DMS153 (cell line): ENCODE data around the gene C2CD3.

Experiments
- DNase-seq: peaks from one replicate; lab custom pipeline; 2025; lab: John Stamatoyannopoulos, UW

The C2CD3 gene, protein sequence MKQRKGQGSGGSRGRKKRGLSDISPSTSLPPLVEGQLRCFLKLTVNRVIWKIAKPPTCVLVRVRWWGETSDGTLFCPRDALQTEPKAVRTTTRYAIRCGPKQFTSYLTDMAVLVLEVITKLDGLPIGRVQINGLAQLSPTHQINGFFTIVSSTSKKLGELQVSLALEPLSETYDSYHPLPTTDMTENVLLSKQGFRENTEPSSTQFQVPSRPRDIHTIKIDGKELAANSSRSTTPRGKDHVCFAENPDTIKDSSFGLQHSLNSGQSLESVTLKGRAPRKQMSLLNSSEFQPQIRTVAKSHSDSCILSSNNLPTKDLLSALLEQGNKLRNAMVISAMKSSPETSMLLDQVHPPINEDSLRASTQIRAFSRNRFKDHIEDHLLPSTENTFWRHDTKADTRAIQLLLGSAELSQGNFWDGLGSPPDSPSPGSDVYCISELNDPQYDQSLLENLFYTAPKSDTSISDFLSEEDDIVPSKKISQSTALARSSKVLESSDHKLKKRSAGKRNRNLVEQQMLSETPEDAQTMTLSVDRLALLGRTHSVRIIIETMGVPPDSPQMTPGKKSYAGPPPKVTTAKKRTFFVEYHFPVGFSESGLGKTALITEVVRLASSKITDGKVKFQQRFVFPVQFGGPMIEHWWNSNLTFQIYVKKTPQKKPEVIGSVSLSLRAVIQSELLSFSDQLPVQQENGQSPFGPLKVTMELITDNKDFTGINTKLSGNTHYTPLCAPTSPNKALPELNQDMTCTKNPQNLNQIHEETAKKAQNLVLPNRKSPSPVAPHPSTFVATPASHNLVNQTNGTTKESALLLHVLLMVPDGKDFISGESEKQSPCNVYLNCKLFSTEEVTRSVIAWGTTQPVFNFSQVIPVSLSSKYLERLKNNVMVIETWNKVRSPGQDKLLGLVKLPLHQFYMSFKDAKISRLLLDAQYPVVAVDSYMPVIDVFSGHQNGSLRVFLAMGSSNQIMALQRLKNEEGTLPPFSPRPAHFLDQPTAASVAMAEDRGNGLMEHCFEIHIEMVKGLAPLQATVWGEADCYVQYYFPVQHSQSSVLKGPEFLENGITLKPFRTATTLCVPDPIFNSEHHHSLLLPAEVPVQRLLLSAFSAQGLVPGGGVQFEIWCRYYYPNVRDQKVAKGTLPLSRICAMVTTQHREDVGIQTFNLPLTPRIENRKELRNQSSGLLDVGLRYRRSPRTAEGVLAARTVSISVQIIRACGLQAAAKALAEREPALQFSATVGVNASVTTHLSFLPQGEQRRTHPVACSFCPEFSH (N-terminal part only)

DNA sequence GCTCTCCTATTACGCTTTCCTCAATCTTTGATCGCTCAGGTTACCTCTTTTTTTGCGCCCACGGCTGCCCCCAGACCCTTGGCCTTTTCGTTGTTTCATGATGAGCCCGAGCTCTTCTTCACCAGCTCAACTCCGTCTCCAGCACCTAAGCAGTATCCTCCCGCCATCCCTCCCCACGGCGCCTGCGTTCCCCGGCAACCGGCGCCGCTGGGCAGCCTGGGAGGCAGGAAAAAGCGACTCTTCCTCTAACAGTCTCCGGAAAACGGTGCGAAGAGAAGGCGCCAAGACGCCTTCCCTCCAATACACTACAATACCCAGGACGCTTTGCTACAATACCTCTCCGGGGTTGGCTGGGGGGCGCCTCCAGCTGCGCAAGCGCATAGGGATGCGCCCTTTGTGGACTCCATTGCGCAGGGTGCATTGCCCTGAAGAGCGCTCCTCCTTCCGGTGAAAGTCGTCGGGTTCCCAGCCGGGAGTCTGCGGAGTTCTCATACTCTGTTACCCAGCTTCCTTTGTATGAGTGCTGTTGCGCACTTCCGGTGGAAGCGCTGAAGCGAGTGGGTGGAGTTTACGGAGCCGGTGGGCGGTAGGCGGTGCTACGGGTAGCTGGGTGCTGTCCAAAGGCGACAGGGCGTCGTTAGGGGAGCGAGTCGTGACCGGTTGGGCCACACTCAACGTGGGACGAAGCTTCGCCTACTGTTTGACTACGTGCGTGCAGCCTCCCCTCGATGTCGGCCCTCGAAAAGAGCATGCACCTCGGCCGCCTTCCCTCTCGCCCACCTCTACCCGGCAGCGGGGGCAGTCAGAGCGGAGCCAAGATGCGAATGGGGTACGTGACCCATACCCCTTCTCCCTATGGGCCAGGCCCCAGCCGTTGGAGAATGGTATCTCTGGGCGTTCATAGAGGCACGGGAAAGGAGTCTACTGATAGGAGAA, at the start of gene C2CD3, which contains the start of gene PPME1:
TSS of gene C2CD3 (minus strand) at position 309 of the 936 bp plus-strand sequence. CDS start at position 99, 210 bp downstream.
TSS of gene PPME1 (plus strand) at position 596 of the 936 bp plus-strand sequence. CDS start at position 729, 133 bp downstream.
- DNase-seq, result peak; percentile 99

DNA sequence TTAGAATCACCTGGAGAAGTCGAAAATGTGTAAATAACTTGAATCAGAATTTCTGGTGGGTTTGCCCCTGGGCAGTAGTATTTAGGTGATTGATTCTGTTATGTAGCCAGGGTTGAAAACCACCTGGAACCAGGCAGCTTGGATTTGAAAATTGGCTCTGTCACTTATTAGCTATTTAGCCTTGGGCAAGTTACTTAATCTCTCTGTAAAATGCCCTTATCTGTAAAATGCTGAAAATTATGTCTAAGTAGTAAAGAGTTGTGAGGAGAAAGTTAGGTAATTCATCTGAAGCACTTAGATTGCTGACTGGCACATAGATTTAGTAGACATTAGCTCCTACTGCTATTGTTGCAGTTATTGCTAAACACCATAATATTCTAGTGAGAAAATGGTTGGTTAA, 49.6 kb upstream of the C2CD3 start:
- no peak for DNase-seq

DNA sequence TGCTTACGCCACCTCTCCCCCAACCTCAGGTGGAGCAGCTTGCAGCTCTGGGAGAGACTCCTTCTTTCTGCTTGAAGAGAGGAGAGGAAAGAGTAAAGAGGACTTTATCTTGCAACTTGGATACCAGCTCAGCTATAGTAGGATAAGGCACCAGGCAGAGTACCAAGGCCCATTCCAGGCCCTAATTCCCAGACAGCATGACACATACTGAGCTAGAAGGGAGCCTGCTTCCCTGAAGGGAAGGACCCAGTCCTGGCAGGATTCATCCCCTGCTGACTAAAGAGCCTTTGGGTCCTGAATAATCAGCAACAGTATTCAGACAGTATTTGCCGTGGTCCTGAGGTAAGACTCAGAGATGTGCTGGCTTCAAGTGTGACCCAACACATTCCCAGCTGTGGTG, 41.7 kb upstream of the C2CD3 start:
- DNase-seq, result no peak

DNA sequence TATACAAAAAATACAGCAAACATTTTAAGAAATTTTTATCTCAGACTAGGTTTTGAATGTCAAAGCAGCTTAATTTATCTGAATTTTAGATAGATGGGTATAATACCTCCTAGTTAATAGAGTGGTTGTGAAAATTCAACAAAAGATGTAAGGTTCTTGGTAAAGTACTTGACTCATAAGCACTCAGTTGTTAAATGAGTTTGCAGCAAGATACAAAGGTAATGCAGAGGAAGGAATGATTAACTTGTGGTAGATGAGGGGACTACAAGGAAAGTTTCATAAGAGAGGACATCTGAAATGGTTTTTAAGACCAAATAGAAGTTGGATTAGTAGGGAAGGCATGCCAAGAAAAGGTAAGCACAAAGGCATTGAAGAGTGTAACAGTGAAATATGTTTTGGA, 37.7 kb upstream of the C2CD3 start:
- DNase-seq, result no peak

DNA sequence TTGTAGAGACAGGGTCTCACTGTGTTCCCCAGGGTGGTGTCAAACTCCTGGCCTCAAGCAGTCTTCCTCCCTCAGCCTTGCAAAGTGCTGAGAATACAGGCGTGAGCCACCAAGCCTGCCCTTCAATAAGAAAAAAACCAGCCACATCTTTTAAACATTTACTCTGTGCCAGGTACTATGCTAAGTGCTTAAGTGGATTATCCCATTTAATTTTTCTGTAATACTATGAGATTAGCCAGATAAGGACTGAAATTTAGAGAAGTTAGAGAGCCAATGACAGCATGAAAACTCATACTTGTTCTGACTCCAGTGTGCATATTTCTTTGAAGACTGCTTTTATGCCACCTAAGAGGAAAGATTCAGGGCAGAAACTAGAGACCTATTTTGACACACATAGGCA, 35.9 kb upstream of the C2CD3 start:
- DNase-seq, result no peak

DNA sequence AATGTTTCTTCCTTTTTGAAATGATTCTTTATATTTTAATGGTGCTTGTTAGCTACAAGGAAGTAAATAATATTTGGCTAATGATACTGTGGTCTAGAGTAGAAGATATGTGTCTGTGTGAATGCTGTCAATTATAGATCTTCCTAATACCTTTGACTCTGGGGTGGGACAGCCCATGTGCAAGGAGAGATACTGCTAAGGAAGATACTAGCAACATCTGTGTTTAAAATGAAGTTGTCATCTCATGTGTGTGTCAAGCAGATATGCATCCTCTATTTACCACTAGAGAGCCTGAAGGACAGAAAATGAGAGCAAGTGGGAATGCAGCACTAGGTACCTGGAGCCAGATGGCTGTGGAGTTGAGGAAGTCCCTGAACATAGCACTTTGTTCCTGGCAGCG, 34.4 kb upstream of the C2CD3 start:
- DNase-seq, result no peak

DNA sequence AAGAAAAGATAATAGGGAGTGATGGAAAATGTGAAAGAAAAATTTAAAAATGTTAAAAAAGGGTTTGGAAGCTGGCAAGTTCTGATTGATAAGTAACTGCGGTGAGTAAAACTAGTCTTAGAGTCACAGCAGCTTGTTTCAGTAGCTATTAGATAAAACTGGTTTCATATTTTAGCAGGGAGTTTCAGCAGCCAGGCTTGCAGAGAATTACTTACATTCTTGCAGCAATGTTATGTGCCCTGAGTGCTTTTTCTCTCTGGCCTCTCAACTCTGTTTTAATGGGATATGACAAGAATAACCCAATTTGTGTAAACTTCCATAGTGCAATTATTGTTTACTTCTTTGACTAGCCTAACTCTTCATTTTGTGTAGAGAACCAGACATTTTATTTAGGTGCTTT, 33.9 kb upstream of the C2CD3 start:
- DNase-seq, result no peak

DNA sequence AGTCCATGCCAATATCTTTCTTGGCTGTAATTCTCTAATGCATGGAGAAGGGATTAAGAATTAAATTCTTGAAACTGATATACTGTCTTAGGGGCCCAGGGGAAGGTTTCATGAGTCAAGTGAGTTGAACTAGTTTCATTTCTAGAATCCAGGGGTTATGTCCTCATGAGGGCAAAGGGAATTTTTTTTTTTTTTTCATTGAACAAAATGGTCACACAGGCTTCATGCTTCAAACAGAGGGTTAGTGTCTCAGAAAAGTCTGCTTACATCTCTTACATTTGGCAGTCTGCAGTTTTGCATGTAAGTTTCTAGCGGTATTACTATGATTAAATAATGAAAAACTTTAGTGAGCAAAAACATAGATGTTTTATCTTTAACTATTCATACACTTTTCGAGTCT, 33.2 kb upstream of the C2CD3 start:
- DNase-seq, result no peak

DNA sequence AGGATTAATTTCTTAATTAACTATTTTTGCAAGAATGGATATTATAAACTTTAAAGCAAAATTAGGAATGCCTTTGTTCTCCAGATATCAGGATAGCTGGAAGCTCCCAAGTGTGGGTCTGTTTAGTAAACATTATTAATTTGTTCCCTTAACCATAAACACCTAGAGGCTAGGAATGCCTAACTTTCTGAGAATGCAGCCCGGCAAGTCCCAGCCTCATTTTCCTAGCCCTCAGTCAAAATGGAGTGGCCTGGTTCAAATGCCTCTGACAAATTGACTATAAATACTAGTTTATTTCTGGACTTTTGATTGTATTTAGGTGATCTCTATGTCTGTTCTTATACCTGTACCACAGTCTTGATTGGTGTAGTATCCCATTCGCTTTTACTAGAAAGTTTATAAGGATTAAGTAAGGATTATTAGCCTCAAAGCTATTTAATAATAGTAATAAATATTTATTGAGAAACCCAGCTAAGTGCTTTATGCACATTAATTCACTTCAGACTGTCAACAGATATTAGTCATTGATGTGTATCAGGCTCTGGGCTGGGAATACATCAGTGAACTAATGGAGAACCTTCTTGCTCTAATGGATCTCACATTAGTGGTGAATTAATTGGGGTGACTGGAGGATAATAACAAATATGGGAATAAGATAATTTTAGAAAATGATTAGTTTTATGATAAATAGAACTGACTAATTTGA, 26.1 kb upstream of the C2CD3 start:
- no peak for DNase-seq

DNA sequence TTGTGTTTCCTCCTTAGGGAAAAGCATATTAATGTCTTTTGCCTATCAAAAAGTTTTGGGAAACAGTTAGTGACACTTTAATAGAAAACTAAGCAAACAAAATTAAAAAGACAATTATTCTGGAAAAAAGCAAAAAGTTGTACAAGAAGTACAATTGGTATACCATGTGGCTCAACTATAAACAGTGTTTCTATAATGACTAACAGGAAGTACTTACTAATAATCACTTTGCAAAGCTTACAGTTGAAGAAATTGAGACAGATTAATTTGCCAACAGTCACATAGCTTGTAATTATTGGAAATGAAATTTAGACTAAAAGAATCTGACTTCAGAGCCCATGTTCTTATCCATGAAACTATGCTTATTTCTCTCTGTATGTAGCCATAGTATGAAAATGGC, 25.0 kb upstream of the C2CD3 start:
- no peak for DNase-seq

DNA sequence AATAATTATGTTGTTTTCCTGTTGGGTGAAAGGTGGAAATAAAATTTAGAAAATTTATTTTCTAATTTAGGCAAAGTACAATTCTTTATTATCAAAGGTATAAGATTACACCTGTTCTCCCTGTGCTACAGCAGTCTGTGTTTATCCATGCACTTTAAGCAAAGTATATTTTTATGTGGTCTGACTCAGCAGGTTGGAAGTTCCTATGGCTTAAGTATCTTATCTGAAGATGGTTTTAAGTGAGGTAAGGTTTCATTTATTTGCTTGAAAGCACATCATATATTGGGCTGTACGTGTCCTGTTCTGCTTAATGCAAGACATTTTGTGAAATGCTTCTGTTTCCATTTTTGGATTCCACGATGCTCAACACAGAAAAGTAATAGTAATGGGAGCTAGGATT, 14.9 kb upstream of the C2CD3 start:
- no peak for DNase-seq

DNA sequence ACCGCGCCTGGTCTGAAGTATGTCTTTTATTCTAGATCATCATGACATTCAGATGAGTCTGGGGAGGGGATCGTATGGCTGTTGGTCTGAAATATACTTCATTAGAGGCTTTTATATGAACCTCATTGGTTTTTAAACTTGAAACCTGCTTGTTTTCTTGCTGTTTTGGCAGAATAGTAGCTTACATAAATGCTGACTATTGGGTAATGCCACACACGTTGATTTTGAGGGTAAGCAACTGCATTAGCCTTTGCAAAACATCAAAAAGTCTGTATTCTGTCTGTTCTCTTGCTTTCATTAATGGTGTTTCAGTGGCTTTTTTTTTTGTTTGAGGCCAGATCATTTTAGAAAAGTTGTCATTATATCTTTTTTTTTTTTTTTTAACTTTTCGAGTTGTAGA, 14.5 kb upstream of the C2CD3 start:
- no peak for DNase-seq

DNA sequence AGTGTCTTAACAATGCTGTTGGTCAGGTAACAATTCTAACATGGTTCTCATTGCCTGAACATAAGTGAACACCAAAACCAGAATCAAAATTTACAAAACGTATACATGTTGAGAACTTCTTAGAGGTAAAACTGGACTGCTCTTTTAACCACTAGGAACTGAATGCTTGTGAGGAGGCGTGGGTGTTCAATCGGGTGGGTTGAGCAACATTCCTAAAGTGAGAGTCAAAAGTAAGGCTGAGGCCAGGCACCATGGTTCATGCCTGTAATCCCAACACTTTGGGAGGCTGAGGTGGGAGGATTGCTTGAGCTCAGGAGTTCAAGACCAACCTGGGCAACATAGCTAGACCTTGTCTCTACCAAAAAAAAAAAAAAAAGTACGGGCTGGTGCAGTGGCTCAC, 11.8 kb upstream of the C2CD3 start:
- no peak for DNase-seq

DNA sequence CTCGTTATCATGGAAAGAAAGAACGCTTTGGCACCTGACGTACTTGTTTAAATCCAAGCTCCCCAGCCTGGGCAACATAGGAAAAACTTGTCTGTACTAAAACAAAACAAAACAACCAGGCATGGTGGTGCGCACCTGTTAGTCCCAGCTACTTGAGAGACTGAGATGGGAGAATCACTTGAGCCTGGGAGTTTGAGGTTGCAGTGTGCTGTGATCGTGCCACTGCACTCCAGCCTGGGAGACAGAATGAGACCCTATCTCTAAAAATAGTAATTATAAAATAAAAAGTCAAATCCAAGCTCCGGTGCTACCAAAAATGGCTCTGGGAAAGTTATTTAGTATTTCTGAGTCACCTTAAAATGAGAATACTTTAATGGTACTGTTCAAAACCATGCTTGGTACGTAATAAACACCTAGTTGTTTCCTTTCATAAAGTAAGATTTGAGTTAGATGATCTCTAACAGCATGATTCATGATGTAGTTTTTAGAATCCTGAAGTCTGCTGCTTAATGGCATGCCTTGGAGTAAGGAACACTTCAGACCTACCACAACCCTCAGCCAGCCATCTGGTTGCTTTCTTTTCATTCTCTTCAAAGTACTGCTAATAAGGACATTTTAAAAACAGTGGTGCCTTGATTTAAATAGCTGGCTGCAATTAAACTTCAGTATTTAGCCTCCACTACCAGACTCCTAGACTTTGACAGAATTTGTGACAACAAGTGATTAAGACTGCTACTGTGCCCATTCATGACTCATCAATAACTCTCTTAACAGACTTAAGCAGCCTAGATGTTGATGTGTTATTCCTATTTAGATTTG, 8.6 kb upstream of the C2CD3 start:
- no peak for DNase-seq

DNA sequence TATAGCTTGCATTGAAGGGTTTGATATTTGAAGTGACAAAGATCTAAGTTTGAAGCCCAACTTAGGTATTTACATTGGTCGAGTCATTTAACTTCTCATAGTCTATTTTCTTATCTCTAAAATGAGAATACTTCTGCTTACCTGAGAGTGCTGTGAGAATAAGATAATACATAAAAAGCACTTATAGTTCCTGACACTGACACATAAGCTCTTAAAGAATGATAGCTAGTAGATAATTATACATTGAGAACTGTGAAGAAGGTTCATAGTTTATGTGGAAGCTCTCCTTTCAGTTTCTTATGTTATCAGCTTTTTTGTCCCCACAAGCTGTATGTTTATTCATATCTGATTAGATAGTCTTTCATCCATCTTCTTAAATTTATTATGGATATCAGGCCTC, 5.1 kb upstream of the C2CD3 start:
- DNase-seq, result no peak

DNA sequence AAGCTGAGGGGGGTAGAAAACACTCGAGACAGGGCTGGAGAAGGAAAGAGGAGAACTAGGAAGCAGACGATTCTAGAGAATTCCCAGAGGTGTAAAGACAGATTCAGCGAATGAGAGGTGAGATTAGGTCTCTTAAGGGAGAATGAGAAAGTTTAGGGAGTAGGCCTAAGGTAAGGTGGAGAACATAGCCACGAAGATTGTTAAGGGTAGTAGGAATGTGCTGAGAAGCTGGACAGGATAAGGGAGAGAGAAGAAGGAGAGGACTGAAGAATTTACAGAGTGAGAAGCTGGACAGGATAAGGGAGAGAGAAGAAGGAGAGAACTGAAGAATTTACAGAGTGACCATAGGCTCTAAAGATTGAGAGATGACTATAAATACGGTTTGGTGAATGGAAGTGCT, 1.2 kb upstream of the C2CD3 start:
- DNase-seq, result no peak

DNA sequence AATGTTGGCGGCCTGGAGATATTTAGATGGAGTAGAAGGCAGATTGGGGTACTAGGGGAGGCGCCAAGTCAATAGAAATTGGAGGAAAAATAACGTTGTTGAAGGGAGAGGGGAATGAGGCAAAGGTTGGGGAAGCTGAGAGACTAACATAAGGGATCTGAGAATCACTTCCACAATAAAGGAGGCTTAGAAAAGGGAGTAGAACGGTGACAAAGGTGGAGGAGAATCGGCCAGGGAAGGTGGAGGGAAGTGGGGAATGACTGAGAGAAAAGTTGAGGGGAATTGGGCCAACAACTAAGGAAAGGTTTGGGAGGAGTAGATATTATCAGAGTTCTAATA, 797 bp upstream of the C2CD3 start:
- DNase-seq, result no peak

DNA sequence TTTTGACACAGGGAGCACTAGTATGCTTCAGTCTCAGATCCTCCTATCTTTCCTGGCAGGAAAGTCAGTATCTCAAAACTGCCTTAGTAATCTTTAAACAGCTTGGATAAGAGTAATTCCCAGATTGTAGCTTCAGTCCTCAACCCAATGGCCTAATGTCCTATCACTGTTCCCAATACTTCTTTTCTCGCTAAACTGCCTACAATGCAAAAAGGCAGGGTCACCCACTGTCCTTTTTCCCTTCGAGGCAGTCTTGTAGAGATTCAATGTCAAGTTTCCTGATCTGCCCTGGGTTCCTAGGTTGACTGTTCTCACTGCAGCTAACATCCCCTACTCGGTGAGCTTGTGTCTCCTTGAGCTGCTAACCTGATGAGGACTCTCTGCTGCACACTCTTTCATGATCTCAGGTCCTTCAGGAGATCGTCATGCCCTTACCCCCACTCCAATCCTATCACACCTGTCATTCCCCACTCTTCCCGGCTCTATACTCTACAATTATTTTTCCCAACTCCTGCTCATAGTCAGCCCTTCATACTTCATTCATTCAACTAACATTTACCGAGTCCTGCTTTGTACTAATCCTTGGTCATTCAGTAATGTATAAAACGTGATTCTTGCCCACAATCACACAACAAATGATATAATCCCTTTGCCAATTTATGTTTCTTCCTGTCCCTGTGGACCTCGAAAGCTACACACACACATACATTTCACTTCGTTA, 904 bp downstream of the C2CD3 start:
- no peak for DNase-seq

DNA sequence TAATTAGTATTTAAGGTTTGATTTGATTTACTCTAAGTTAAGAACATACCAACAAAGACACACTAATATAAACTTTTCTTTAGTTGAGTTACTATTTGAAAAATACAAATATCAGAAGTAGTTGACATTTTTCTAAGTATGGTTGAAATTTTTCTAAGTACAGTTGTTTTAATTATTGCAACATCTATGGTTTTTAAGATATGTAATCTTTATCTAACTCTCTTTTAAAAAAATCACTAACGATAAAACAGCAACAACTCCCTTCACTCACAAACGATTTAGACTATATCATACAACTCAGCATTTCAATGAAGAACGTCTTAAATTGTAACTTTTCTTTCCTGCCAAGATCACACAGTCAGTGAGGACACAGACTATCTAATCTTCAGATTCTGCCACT, 2.0 kb downstream of the C2CD3 start:
- DNase-seq, result no peak
